Fibroblast of skin of left biceps (primary cell): ENCODE measurements around the gene FAM171A2.
"Not testable (repeated sequence)": the region's sequence is repeated elsewhere in the genome, so short reads cannot be mapped to it uniquely, and the experiment has no call there.

Experiments
- DNase-seq, 2 experiments: peaks; one replicate each; pipeline ENCODE4 v3.0.0-alpha.2; 2013; ENCODE audit warnings: low read depth in 2 of 2

FAM171A2 gene

GRCh38 chr17:44383861-44384260, 20.2 kb upstream of the FAM171A2 start:
- no peak for DNase-seq

GRCh38 chr17:44383363-44383762, 19.7 kb upstream of the FAM171A2 start:
- no peak for DNase-seq

GRCh38 chr17:44382917-44383316, 19.3 kb upstream of the FAM171A2 start:
- no peak for DNase-seq

- DNase-seq, result no peak
Observed at GRCh38 chr17:44381810-44382305, 18.2 kb upstream of the FAM171A2 start.

GRCh38 chr17:44380767-44381166, 17.1 kb upstream of the FAM171A2 start:
- no peak for DNase-seq

GRCh38 chr17:44379887-44380286, 16.2 kb upstream of the FAM171A2 start:
- DNase-seq, result no peak

GRCh38 chr17:44378171-44378705, 14.6 kb upstream of the FAM171A2 start:
- no peak for DNase-seq

GRCh38 chr17:44376779-44377178, 13.1 kb upstream of the FAM171A2 start:
- no peak for DNase-seq

- no peak for DNase-seq
Observed at GRCh38 chr17:44376124-44376523, 12.5 kb upstream of the FAM171A2 start.

- DNase-seq, result no peak
Observed at GRCh38 chr17:44375196-44376017, 11.8 kb upstream of the FAM171A2 start.

GRCh38 chr17:44374306-44375195, 10.9 kb upstream of the FAM171A2 start:
- DNase-seq, result no peak

GRCh38 chr17:44372036-44372435, 8.4 kb upstream of the FAM171A2 start:
- no peak for DNase-seq

GRCh38 chr17:44369414-44370023, 5.9 kb upstream of the FAM171A2 start:
- not testable (repeated sequence) for DNase-seq

GRCh38 chr17:44368391-44369243, 5.0 kb upstream of the FAM171A2 start:
- not testable (repeated sequence) for DNase-seq

GRCh38 chr17:44367231-44367979, 3.8 kb upstream of the FAM171A2 start:
- no peak for DNase-seq

- not testable (repeated sequence) for DNase-seq
Observed at GRCh38 chr17:44365051-44365450, 1.4 kb upstream of the FAM171A2 start.

GRCh38 chr17:44362949-44363612, 572 bp downstream of the FAM171A2 start:
- no peak for DNase-seq

- no peak for DNase-seq
Observed at GRCh38 chr17:44362459-44362948, 1.1 kb downstream of the FAM171A2 start.
